GM18505 (cell line): ENCODE data around the gene KCNT2.

Source experiments
- ATAC-seq: cut with Tn5 transposase; IDR thresholded peaks from one replicate; pipeline ENCODE4 v1.9.1; 2021; ENCODE audit not compliant: unreplicated experiment
- POLR2A ChIP-seq: IDR thresholded peaks from 4 replicates; pipeline ENCODE4 v1.6.1; 2011; ENCODE audit warnings: borderline replicate concordance; ENCODE audit not compliant: insufficient read depth, insufficient read length; ENCODE audit errors: extremely low read depth

The KCNT2 gene

DNA sequence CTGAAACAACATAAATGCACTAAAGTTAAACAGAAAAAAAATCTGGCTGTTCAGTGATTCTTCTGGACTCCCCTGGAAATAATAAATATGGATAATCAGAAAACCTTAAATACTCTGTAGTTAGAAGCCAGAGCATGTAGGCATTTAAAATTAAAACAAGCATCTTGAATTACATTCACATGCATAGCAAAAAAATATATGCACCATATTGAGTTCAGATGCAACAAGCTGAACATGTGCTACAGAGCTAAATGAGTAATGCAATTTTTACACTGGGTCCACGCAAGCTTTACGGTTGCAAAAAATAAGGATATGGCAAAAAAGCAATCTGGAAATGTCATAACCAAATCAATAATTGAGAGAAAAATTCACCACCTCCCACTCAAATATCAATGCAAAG is 11.5 kb upstream of the KCNT2 start:
- no peak for TF ChIP-seq POLR2A
- no peak for ATAC-seq

DNA sequence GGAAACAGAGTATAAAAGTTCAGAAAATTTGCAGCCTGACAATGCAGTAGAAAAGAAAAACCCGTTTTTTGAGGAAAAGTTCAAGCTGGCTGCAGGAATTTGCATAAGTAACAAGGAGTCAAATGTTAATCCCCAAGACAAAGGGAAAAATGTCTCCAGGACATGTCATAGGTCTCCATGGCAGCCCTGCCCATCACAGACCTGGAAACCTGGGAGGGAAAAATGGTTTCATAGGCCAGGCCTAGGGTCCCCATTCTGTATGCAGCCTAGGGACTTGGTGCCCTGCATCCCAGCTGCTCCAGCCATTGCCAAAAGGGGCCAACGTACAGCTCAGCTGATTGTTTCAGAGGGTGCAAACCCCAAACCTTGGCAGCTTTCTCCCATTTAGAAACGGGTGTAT is 3.6 kb upstream of the KCNT2 start:
- no peak for ATAC-seq
- TF ChIP-seq POLR2A = no peak

DNA sequence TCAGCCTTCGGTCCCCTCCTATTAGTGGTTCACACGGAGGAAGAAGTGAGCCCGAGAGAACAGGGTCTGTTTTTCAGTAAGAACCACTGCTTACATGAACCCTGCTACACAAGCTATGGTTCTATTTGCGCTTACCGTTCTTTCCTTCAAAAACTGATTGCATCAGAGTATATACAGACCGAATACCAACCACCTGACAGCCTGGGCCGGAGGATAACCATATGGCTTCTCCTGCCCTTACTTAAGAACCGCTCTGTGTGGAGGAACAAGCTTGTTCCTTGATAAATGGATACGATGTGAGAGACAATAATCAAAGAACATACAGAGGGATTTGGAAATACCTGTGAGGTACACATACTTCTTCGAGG is 1.1 kb upstream of the KCNT2 start:
- ATAC-seq = peak; percentile 19
- TF ChIP-seq POLR2A = no peak

DNA sequence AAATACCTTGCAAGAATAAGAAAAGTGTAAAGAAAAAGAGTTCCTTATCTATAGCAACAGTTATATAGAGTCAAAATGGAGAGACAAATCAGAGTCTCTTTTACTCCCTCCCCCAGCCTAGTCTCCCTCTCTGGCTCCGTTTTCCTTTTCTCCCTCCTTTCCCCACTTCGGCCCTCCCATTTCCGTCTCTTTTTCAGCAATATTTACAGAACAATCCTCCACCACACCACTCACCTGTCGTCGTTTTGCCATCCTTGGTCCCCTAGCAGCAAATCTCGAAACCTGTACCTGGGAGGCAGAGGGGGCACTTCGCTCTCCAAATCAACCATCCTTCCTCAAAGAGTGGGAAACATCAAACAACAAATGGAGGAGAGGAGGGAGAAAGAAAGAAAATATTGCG is 259 bp downstream of the KCNT2 start:
- no peak for TF ChIP-seq POLR2A
- ATAC-seq = no peak

GRCh38 chr1:196603651-196604050 is 4.6 kb downstream of the KCNT2 start:
- no peak for ATAC-seq

GRCh38 chr1:196598942-196599748 is 9.1 kb downstream of the KCNT2 start:
- no peak for ATAC-seq
- TF ChIP-seq POLR2A = no peak

More at GRCh38 chr1:196603651-196604050, 4.6 kb downstream of the KCNT2 start:
- TF ChIP-seq POLR2A = no peak

- TF ChIP-seq POLR2A = no peak
- ATAC-seq = no peak
These were observed 13.5 kb downstream of the KCNT2 start for GRCh38 chr1:196594700-196595099.

GRCh38 chr1:196593955-196594354 is 14.3 kb downstream of the KCNT2 start:
- TF ChIP-seq POLR2A = no peak
- ATAC-seq = no peak

DNA sequence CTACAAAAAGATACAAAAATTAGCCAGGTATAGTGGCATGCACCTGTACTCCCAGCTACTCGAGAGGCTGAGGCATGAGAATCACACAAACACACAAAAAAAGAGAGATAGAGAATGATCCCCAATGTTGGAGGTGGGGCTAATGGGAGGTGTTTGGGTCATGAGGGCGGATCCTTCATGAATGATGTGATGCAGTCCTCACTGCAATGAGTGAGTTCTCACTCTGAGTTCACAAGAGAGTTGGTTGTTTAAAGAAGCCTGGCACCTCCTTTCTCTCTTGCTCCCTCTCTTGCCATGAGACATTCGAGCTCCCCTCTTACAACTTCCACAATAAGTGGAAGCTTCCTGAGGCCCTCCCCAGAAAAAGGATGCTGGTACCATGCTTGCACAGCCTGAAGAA is 17.3 kb downstream of the KCNT2 start:
- no peak for TF ChIP-seq POLR2A
- no peak for ATAC-seq

DNA sequence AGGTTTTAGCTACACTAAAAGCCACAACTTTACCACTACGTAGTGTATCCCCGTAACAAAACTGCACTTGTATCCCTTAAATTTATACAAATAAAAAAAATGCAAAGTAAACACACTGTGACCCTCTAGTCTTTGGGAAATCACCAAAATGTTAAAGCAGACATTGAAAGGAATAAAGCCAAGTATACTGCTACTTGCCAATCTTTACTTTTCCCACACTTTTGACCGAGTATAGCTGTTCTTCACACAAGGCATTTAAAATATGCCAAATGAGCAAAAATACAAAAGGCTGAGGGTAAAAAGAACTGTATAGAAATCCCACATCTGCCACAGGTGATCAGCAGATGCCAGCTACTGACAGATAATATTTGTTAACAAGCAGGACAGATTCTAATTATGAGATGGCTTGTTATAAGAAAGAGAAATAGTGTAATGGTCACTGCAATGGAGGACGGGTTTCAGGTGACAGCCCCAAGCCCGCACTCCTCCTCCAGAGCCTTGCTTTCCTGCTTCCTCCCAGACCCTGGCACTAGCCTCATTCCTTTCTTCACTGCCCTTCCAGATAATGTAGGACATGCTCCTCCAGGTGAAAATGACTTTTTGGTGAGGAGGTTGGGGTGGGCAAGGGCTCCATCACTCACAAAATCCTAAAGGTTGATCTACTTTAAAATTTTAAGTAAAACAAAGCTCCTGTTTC is 18.1 kb downstream of the KCNT2 start:
- ATAC-seq = no peak

DNA sequence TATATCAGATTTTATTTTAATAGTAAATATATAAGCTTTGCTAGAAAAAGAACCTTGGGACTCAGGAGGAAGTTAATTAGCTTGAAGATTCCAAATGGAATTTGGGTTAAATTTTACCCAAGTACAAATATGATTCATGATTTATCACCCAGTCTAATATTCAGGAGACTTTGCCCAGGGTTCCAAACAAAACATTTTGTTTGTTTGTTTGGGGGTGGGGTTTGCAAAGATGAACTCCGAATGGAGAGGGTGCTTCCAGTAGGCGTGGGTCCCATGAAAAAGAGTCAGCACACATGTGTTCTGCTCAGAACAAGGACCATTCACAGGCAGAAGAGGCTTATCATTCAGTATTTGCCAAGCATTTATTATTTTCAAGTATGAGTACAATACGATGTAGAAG is 23.5 kb downstream of the KCNT2 start:
- no peak for ATAC-seq
- TF ChIP-seq POLR2A = no peak

More for the DNA sequence above, 18.1 kb downstream of the KCNT2 start:
- no peak for TF ChIP-seq POLR2A

DNA sequence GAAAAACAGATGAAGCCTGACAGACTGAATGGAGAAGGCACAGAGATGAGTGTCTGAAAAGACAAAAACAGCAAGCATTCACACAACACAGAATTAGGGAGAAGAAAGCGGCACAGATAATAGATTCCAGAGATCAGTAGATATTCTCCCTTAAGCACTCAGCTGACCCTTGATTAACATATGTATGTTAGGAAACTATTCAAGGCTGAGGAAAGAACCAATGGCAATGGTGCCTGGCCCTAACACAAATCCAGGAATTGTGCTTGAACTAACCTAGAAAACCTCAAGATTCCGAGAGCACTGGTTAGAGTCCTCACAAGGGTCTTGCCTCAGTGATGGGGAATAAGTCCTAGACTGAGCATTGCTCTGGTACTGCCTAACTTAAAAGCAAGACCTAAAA is 30.9 kb downstream of the KCNT2 start:
- TF ChIP-seq POLR2A = no peak

DNA sequence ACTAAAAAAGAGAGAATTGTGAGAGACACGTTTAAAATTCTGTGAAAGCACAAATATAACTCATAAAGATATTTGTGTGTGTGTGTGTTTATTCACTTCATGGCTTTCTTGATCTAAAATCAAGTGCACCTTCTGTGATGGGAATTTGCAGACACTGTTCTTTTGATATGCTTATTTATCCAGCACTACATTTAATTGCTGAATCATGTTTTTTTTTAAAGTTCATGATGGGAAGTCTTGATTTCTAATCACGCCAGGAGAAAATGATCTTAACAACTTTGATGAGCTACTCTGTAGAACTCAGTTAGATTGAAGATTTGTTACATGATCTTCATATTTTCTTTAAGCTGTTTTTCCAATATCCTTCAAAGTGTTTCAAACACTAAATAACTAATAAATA is 35.0 kb downstream of the KCNT2 start:
- no peak for TF ChIP-seq POLR2A
- ATAC-seq = no peak

More for the DNA sequence above, 30.9 kb downstream of the KCNT2 start:
- no peak for ATAC-seq

- TF ChIP-seq POLR2A = no peak
- no peak for ATAC-seq
These were observed 41.0 kb downstream of the KCNT2 start for GRCh38 chr1:196567238-196567637.
